DOHH2 (cell line): ENCODE results near the gene MR1.

Experiments used
- H3F3A ChIP-seq: fragments of 200-600 bp; sonication (generic), shearing (Covaris generic); 2 replicates; pipeline ENCODE4 v1.6.0; 2016; ENCODE audit warnings: antibody characterized with exemption, mild to moderate bottlenecking; ENCODE audit not compliant: control insufficient read depth, insufficient read depth
- H3K27ac ChIP-seq: fragments of 200-600 bp; sonication (generic); 2 replicates; pipeline ENCODE4 v1.5.1; 2014; ENCODE audit warnings: low read depth, mild to moderate bottlenecking, low read length, moderate library complexity
- H3K27me3 ChIP-seq: fragments of 200-600 bp; sonication (generic); 2 replicates; pipeline ENCODE4 v1.6.1; 2014; ENCODE audit warnings: mild to moderate bottlenecking, low read length, mixed read lengths; ENCODE audit not compliant: control insufficient read depth
- H3K36me3 ChIP-seq: fragments of 200-600 bp; sonication (generic); 2 replicates; pipeline ENCODE4 v1.6.1; 2014; ENCODE audit warnings: mild to moderate bottlenecking, low read length, moderate library complexity, mixed read lengths; ENCODE audit not compliant: control insufficient read depth
- H3K4me1 ChIP-seq: fragments of 200-600 bp; sonication (generic); 2 replicates; pipeline ENCODE4 v1.6.1; 2014; ENCODE audit warnings: mild to moderate bottlenecking, low read length, mixed read lengths; ENCODE audit not compliant: control insufficient read depth
- H3K4me2 ChIP-seq: fragments of 200-600 bp; sonication (generic); 2 replicates; pipeline ENCODE4 v1.6.0; 2014; ENCODE audit warnings: mild to moderate bottlenecking, low read length, moderate library complexity
- H3K4me3 ChIP-seq: fragments of 200-600 bp; sonication (generic); 2 replicates; pipeline ENCODE4 v1.5.1; 2014; ENCODE audit warnings: mild to moderate bottlenecking, low read length, mixed read lengths
- H3K79me2 ChIP-seq: fragments of 200-600 bp; sonication (generic); 2 replicates; pipeline ENCODE4 v1.6.1; 2014; ENCODE audit warnings: mild to moderate bottlenecking, low read length, mixed read lengths; ENCODE audit not compliant: control insufficient read depth
- H3K9me2 ChIP-seq: fragments of 200-600 bp; sonication (generic); replicated peaks from 2 replicates; pipeline ENCODE4 v1.6.1; 2014; ENCODE audit warnings: mild to moderate bottlenecking, low read length, mixed read lengths; ENCODE audit not compliant: control insufficient read depth
- H3K9me3 ChIP-seq: fragments of 200-600 bp; sonication (generic); 2 replicates; pipeline ENCODE4 v1.6.1; 2014; ENCODE audit warnings: antibody characterized with exemption, low read length, mixed read lengths; ENCODE audit not compliant: control insufficient read depth, insufficient read depth
- H4K20me1 ChIP-seq: fragments of 200-600 bp; sonication (generic); 2 replicates; pipeline ENCODE4 v1.6.0; 2014; ENCODE audit warnings: low read depth, mild to moderate bottlenecking, antibody characterized with exemption, low read length, moderate library complexity; ENCODE audit not compliant: control insufficient read depth, insufficient read depth
- CTCF ChIP-seq: fragments of 200-600 bp; sonication (generic); IDR thresholded peaks from one replicate; pipeline ENCODE4 v1.5.1; 2014; ENCODE audit warnings: antibody characterized with exemption, mild to moderate bottlenecking, low read depth, low read length; ENCODE audit not compliant: poor library complexity, severe bottlenecking
- EZH2phosphoT487 ChIP-seq: fragments of 200-600 bp; sonication (generic); IDR thresholded peaks from 2 replicates; pipeline ENCODE4 v1.6.1; 2017; ENCODE audit warnings: borderline replicate concordance, mild to moderate bottlenecking, antibody characterized with exemption, low read length, moderate library complexity, mixed read lengths

Gene MR1

GRCh38 chr1:181100934-181101333 lies 67.2 kb downstream of the MR1 start:
- H3K36me3 ChIP-seq = no peaks in the 10 kb centered on the region
- H3F3A ChIP-seq = no peaks in the 10 kb centered on the region
- no peak overlapping the region for H3K4me2 ChIP-seq
- H3K79me2 ChIP-seq = no peaks in the 10 kb centered on the region
- H3K9me2 ChIP-seq = no peaks in the 10 kb centered on the region
- no peaks in the 10 kb centered on the region for H4K20me1 ChIP-seq
- H3K4me1 ChIP-seq = peaks cover 33% of the 10 kb centered on the region
- no peak for TF ChIP-seq CTCF
- no peak for TF ChIP-seq EZH2phosphoT487
- H3K4me3 ChIP-seq = no peak overlapping the region
- no peak overlapping the region for H3K27ac ChIP-seq
- no peaks in the 10 kb centered on the region for H3K9me3 ChIP-seq
- H3K27me3 ChIP-seq = peaks cover 12% of the 10 kb centered on the region

- no peaks in the 10 kb centered on the region for H3K36me3 ChIP-seq
- H3F3A ChIP-seq = no peaks in the 10 kb centered on the region
- no peaks in the 10 kb centered on the region for H4K20me1 ChIP-seq
- no peaks in the 10 kb centered on the region for H3K79me2 ChIP-seq
- peaks cover 39% of the 10 kb centered on the region for H3K4me1 ChIP-seq
- no peaks in the 10 kb centered on the region for H3K9me3 ChIP-seq
- H3K9me2 ChIP-seq = no peaks in the 10 kb centered on the region
- no peak for TF ChIP-seq CTCF
- TF ChIP-seq EZH2phosphoT487 = no peak
- peaks cover 20% of the 10 kb centered on the region for H3K27me3 ChIP-seq
- no peak overlapping the region for H3K4me3 ChIP-seq
- H3K4me2 ChIP-seq = no peak overlapping the region
- no peak overlapping the region for H3K27ac ChIP-seq
Measured at GRCh38 chr1:181101581-181102226, 67.9 kb downstream of the MR1 start.

- Histone ChIP-seq H3K27me3 (peaks cover 31% of the 10 kb centered on the region), H3K36me3 (no peaks in the 10 kb centered on the region), H3K79me2 (no peaks in the 10 kb centered on the region), H3K9me2 (no peaks in the 10 kb centered on the region), H3K4me3 (no peak overlapping the region), H4K20me1 (no peaks in the 10 kb centered on the region), H3F3A (no peaks in the 10 kb centered on the region), H3K4me2 (no peak overlapping the region), H3K27ac (no peak overlapping the region), H3K4me1 (peaks cover 42% of the 10 kb centered on the region), H3K9me3 (no peaks in the 10 kb centered on the region)
- TF ChIP-seq CTCF = no peak
- no peak for TF ChIP-seq EZH2phosphoT487
Measured at GRCh38 chr1:181102841-181103240, 69.1 kb downstream of the MR1 start.
